Naive B cell (primary cell): ENCODE measurements around the gene WTAP. TPM values are rescaled to one million over a fixed set of nuclear protein-coding genes. Genes with fewer than 3 reads are reported as not detected.
A peak's percentile ranks its signal among the peaks of the same experiment; 100 is the strongest.

ENCODE experiments used
- ATAC-seq, 2 donors: fragments of 150-1000 bp; cut with Tn5 transposase; 2 replicates each; pipeline ENCODE4 v1.10.0; 2021; ENCODE audit warnings: low read depth in 2 of 2, mild to moderate bottlenecking in 2 of 2, moderate library complexity in 2 of 2
- DNase-seq: peaks from one replicate; pipeline ENCODE4 v3.0.0; 2022
- H3K27ac Mint-ChIP-seq, 6 donors: one replicate each; pipeline ENCODE4 v1.8.0; 2020 to 2022; ENCODE audit warnings: mild to moderate bottlenecking in 6 of 6, mixed read lengths in 6 of 6, moderate library complexity in 5 of 6, inconsistent platforms in 2 of 6
- H3K27me3 Mint-ChIP-seq, 3 donors: one replicate each; pipeline ENCODE4 v1.8.0; 2021 to 2022; ENCODE audit warnings: mixed read lengths in 3 of 3, mild to moderate bottlenecking in 1 of 3
- H3K36me3 Mint-ChIP-seq, 2 donors: one replicate each; pipeline ENCODE4 v1.8.0; 2020 to 2022; ENCODE audit warnings: mixed read lengths in 2 of 2, inconsistent platforms in 1 of 2, mild to moderate bottlenecking in 1 of 2
- H3K4me1 Mint-ChIP-seq, 3 donors: one replicate each; pipeline ENCODE4 v1.8.0; 2020 to 2022; ENCODE audit warnings: mixed read lengths in 3 of 3, inconsistent platforms in 1 of 3, mild to moderate bottlenecking in 1 of 3, moderate library complexity in 1 of 3
- H3K4me3 Mint-ChIP-seq, 8 donors: one replicate each; pipeline ENCODE4 v1.8.0; 2020 to 2022; ENCODE audit warnings: mild to moderate bottlenecking in 8 of 8, mixed read lengths in 8 of 8, moderate library complexity in 8 of 8, inconsistent platforms in 2 of 8
- H3K9me3 Mint-ChIP-seq, 7 donors: one replicate each; pipeline ENCODE4 v1.8.0; 2020 to 2022; ENCODE audit warnings: mixed read lengths in 7 of 7, mild to moderate bottlenecking in 5 of 7, inconsistent platforms in 2 of 7, moderate library complexity in 1 of 7
- polyA plus RNA-seq, 6 donors: library from polyadenylated mRNA; unstranded; fragments of 300-500 nt; fragmentation: Illumina TruSeq; gene quantifications; one replicate each; pipeline ENCODE4 v1.2.3, GENCODE V29; 2021; ENCODE audit warnings: low read depth in 6 of 6

WTAP gene
- 100 to 1,000 TPM; 142 to 203 (median 152) TPM for polyA plus RNA-seq

DNA sequence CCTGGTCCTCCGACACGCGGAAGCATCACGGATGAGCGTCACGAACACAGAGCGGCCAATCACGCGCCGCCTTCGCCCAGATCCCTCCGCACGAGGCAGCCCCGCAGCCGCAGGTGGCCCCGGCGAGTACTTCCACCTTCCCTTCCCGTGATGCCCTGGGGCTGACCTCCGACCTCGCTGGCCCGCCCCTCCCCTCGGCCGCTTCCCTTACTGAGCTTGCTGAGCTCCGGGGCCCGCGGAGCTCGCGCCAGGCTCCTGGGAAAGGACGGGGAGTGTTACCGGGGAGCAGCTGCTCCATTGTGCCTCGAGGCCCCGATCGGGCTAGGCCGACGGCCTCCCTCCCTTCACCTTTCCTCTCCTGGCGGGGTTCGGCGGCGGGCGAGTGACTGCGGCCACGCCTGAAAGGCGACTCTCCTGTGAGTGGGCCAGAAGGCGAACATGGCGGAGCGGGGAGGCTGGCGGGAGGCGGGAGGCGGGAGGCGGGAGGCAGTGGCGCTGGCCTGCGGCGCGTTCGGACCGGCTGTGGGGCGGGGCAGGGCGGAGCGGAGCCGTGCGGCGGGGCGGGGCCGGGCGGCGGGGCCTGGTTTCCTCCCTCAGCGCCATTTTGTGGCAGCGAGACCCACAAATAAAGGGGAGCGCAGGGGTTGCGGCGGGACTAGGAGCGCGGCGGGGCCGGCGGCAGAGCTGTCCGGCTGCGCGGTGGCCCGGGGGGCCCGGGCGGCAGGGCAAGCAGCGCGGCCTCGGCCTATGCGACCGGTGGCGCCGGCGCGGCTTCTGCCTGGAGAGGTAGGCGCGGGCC lies at the start of gene WTAP:
Gene WTAP (plus strand): TSS at position 589 of the 799 bp plus-strand sequence. CDS start 8,760 bp downstream, outside the sequence.
- Mint-ChIP-seq H3K27me3 (no peaks in the 10 kb centered on the region), H3K4me3 (peak within 1 kb of the TSS; percentile 93 to 98 (median 96)), H3K36me3 (no peaks in the 10 kb centered on the region), H3K4me1 (peaks cover 27 to 59% (median 51%) of the 10 kb centered on the region in 3 donors), H3K9me3 (no peaks in the 10 kb centered on the region), H3K27ac (peak within 1 kb of the TSS; percentile 99 to 100 (median 100))
- DNase-seq (peak; percentile 97), ATAC-seq (peak; percentile 78 to 79)

DNA sequence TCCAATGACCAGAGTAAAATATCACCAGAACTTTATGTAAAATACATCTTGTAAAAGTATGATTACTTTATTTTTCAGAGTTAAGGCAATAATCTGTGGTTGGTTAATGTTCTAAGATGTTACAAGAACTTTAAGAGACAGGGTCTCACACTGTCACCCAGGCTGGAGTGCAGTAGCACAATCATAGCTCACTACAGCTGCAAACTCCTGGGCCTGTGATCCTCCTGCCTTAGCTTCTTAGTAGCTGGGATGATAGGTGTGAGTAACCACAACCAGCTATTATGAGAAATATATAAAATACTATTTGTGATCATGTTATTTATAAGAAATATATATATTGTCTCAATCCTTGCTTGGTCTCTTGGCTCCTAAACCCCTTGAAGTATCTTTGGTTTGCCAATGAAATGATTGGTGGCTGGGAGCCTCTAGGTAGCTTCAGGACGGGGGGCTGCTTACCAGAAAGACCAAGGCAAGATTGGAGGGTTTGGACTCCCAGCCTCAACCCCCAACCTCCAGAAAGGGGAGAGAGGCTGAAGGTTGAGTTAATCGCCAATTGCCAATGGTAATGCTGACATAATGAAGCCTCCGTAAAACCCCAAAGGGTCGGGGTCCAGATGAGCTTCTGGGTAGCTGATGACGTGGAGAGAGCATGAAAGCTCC lies 49.7 kb upstream of the WTAP start:
- peaks cover 0 to 11% (median 3%) of the 10 kb centered on the region in 3 donors for H3K4me1 Mint-ChIP-seq
- no peak for ATAC-seq
- no peaks in the 10 kb centered on the region for H3K27me3 Mint-ChIP-seq
- H3K4me3 Mint-ChIP-seq, result no peak overlapping the region
- no peak overlapping the region for H3K27ac Mint-ChIP-seq
- H3K9me3 Mint-ChIP-seq, result peaks cover 0 to 6% (median 2%) of the 10 kb centered on the region in 7 donors
- peaks cover 0 to 14% of the 10 kb centered on the region in 2 donors for H3K36me3 Mint-ChIP-seq
- DNase-seq, result no peak

DNA sequence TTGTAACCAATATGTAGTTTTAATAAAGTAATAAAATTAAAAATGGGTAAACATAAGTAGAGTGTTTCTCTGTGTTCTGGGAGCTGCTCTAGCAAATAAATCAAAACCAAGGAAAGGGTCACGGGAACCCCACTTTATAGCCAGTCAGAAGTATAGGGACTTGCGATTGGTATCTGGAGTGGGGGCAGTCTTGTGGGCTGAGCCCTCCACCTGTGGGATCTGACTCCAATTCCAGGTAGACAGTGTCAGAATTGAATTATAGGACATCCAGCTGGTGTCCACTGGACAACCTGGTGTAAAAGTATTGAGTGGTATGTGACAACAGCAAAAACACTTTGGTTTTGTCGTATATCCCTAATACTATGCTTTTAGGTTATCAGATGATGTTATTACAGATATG lies 48.7 kb upstream of the WTAP start:
- no peak for ATAC-seq
- Mint-ChIP-seq H3K4me1 (peaks cover 0 to 6% (median 3%) of the 10 kb centered on the region in 3 donors), H3K9me3 (peaks cover 0 to 4% (median 2%) of the 10 kb centered on the region in 7 donors), H3K27ac (no peak overlapping the region), H3K4me3 (no peak overlapping the region), H3K27me3 (no peaks in the 10 kb centered on the region), H3K36me3 (peaks cover 0 to 14% of the 10 kb centered on the region in 2 donors)
- no peak for DNase-seq

DNA sequence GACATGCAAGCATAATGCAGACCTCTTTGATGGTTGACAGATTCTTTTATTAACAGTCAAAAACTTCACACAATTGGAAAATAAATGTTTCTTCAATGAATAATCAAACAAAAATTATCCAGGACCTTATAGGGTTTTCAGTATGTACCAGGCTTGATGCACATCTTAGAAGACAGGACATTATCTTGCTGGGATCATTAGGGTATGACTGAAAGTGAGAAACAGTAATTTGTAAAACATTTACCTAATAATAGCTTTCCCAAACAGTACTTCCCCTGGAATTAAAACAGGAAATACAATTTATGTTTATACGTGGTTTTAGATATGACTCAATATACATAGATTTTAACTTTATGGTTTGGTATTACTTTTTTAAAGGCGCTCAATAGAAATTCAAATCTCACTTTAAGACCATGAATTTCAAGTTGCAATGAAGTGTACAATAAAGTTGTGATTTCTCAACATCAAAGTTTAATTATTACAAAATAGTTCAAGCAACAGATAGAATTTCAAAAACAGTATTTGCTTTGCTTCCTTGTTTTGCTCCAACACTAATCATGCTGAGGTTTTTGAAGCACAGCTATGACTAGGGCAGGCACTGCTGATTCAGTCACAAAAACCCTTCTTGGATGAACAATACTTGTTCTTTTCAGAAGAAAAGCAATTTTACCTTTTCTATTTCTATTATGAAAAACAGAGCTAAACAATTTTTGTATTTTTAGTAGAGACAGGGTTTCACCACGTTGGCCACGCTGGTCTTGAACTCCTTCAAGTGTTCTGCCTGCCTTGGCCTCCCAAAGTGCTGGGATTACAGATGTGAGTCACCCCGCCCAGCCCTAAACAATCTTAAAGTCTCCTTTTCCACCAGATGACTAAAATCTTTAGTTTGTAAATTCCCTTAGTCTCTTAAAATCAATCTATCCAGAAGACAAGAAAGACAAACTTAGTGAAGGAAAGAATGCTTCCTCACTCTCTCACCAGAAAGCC lies 47.9 kb upstream of the WTAP start:
- Mint-ChIP-seq H3K4me3 (no peak overlapping the region), H3K27me3 (no peaks in the 10 kb centered on the region), H3K36me3 (peaks cover 0 to 14% of the 10 kb centered on the region in 2 donors), H3K27ac (peak overlapping the region in 1 of 6 donors; percentile 52), H3K9me3 (peaks cover 0 to 4% (median 2%) of the 10 kb centered on the region in 7 donors), H3K4me1 (peaks cover 0 to 6% (median 3%) of the 10 kb centered on the region in 3 donors)
- ATAC-seq (no peak), DNase-seq (no peak)

DNA sequence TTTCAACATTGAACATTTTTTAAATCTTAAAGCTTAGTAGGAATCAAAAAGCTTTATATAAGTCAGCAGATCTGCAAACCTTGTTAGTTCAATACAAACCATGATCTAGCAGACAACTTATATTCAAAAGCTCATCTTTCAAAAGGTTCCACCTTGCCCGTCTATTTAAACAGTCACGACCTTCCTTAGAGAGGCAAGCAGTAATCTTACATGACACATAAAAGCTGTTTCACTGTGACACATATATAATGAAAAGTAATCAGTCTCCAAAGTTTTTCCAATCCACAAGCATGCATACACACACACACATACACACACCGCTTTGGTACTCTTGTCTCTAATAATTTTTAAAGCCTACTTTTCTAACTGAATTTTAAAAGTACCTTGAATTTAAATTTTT lies 47.2 kb upstream of the WTAP start:
- DNase-seq (no peak), ATAC-seq (no peak)
- Mint-ChIP-seq H3K4me1 (peaks cover 0 to 3% (median 0%) of the 10 kb centered on the region in 3 donors), H3K27me3 (no peaks in the 10 kb centered on the region), H3K27ac (peak overlapping the region in 1 of 6 donors; percentile 52), H3K4me3 (no peak overlapping the region), H3K9me3 (peaks cover 0 to 2% (median 0%) of the 10 kb centered on the region in 7 donors), H3K36me3 (peaks cover 0 to 18% of the 10 kb centered on the region in 2 donors)

GRCh38 chr6:159681191-159681880 lies 46.0 kb upstream of the WTAP start:
- H3K4me3 Mint-ChIP-seq, result no peak overlapping the region
- H3K27ac Mint-ChIP-seq, result peak overlapping the region in 2 of 6 donors; percentile 54 to 70
- ATAC-seq (no peak), DNase-seq (no peak)
- no peaks in the 10 kb centered on the region for H3K9me3 Mint-ChIP-seq
- peaks cover 0 to 3% (median 0%) of the 10 kb centered on the region in 3 donors for H3K4me1 Mint-ChIP-seq
- no peaks in the 10 kb centered on the region for H3K27me3 Mint-ChIP-seq
- peaks cover 0 to 14% of the 10 kb centered on the region in 2 donors for H3K36me3 Mint-ChIP-seq

GRCh38 chr6:159682295-159682694 lies 45.0 kb upstream of the WTAP start:
- Mint-ChIP-seq H3K27ac (no peak overlapping the region), H3K36me3 (peaks cover 0 to 14% of the 10 kb centered on the region in 2 donors), H3K27me3 (no peaks in the 10 kb centered on the region), H3K4me1 (peaks cover 0 to 3% (median 3%) of the 10 kb centered on the region in 3 donors), H3K9me3 (no peaks in the 10 kb centered on the region), H3K4me3 (no peak overlapping the region)
- DNase-seq (no peak), ATAC-seq (no peak)

- H3K4me3 Mint-ChIP-seq, result no peak overlapping the region
- no peaks in the 10 kb centered on the region for H3K9me3 Mint-ChIP-seq
- H3K27ac Mint-ChIP-seq, result no peak overlapping the region
- no peak for ATAC-seq
- peaks cover 0 to 14% of the 10 kb centered on the region in 2 donors for H3K36me3 Mint-ChIP-seq
- H3K4me1 Mint-ChIP-seq, result peaks cover 0 to 3% (median 3%) of the 10 kb centered on the region in 3 donors
- no peak for DNase-seq
- H3K27me3 Mint-ChIP-seq, result no peaks in the 10 kb centered on the region
These were observed 44.5 kb upstream of the WTAP start for GRCh38 chr6:159682810-159683209.

DNA sequence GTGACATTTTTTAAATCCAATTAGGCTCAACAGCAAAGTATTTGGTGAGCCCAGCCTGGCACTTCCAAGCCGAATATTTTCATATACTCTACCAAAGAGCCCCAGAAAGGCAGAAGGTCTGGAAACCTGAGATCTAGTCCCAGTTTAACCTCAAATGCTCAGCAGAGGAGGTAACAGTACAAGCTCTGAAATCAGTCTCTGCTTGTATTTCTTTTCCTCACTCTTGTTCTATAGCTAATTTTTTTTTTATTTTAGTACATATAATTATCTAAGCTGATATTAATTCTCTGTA lies 43.3 kb upstream of the WTAP start:
- Mint-ChIP-seq H3K9me3 (no peaks in the 10 kb centered on the region), H3K4me3 (no peak overlapping the region), H3K27ac (no peak overlapping the region), H3K4me1 (peaks cover 7 to 8% (median 7%) of the 10 kb centered on the region in 3 donors), H3K36me3 (peaks cover 7 to 14% of the 10 kb centered on the region in 2 donors), H3K27me3 (no peaks in the 10 kb centered on the region)
- ATAC-seq, result no peak
- DNase-seq, result no peak

DNA sequence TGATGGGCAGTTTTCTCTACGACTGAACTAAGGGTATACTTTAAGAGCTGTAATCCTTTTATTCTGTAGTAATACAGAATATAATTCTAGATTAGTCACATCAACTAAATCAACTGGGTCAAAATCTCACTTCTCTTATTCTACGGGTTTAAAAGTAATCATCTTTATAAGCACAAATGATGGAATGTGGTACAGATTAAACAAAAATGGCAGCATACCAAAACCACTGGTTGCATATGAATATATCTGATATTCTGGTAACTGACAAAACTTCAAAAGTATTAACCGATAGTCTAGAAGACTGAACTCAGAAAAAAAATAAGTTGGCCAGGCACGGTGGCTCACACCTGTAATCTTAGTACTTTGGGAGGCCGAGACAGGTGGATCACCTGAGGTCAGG lies 41.3 kb upstream of the WTAP start:
- Mint-ChIP-seq H3K36me3 (peaks cover 8 to 9% of the 10 kb centered on the region in 2 donors), H3K27ac (peak overlapping the region in 2 of 6 donors; percentile 52 to 61)
- no peak for DNase-seq

DNA sequence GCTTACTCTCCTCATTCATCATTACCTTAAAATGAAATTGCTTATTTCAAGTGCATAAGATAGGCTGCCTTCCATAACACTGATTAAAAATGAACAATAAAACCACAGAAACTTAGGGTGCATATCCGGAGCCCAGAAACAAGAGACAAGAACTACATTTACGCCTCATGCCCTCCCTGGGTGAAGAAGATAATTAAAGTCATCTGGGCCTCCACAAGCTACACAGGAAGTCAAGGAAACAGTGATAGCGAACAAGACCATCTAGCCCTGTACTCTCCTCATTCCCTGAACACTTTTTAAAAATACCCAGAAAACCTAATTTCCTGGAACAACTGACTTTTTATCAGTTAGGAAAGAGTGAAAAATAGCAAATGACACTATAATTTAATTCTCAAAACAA lies 40.6 kb upstream of the WTAP start:
- no peak overlapping the region for H3K27ac Mint-ChIP-seq
- H3K9me3 Mint-ChIP-seq, result no peaks in the 10 kb centered on the region
- no peaks in the 10 kb centered on the region for H3K27me3 Mint-ChIP-seq
- H3K36me3 Mint-ChIP-seq, result peaks cover 8 to 9% of the 10 kb centered on the region in 2 donors
- H3K4me3 Mint-ChIP-seq, result no peak overlapping the region
- ATAC-seq (no peak), DNase-seq (no peak)
- H3K4me1 Mint-ChIP-seq, result peaks cover 11 to 16% (median 13%) of the 10 kb centered on the region in 3 donors

More for the DNA sequence above, 41.3 kb upstream of the WTAP start:
- H3K9me3 Mint-ChIP-seq, result no peaks in the 10 kb centered on the region
- peaks cover 8 to 11% (median 9%) of the 10 kb centered on the region in 3 donors for H3K4me1 Mint-ChIP-seq
- no peak for ATAC-seq
- H3K4me3 Mint-ChIP-seq, result peak overlapping the region in 1 of 8 donors; percentile 37
- no peaks in the 10 kb centered on the region for H3K27me3 Mint-ChIP-seq

DNA sequence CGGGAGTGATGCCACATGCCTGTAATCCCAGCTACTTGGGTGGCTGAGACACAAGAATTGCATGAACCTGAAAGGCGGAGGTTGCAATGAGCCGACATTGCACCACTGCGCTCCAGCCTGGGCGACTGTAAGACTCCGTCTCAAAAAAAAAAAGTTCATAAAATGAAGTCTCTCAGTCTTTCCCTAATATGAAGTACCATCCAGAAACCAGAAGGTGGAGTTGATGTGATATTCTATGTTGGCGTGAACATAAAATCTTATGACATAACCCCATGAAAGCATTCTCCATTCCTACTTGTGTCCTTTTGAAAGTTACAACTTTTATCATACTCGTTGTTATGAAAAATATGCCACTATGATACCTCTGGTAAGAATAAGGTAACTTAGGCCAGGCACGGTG lies 40.0 kb upstream of the WTAP start:
- no peak overlapping the region for H3K27ac Mint-ChIP-seq
- H3K36me3 Mint-ChIP-seq, result peaks cover 7 to 8% of the 10 kb centered on the region in 2 donors
- ATAC-seq, result no peak
- H3K27me3 Mint-ChIP-seq, result no peaks in the 10 kb centered on the region
- peaks cover 15 to 22% (median 19%) of the 10 kb centered on the region in 3 donors for H3K4me1 Mint-ChIP-seq
- no peak for DNase-seq
- H3K9me3 Mint-ChIP-seq, result no peaks in the 10 kb centered on the region
- no peak overlapping the region for H3K4me3 Mint-ChIP-seq
